ENCODE measurements around the gene ARMH3.

The ARMH3 gene

GRCh38 chr10:101848408-101848807 lies 207.6 kb downstream of the ARMH3 start:
- peak; percentile 45 to 59 for DNase-seq

DNA sequence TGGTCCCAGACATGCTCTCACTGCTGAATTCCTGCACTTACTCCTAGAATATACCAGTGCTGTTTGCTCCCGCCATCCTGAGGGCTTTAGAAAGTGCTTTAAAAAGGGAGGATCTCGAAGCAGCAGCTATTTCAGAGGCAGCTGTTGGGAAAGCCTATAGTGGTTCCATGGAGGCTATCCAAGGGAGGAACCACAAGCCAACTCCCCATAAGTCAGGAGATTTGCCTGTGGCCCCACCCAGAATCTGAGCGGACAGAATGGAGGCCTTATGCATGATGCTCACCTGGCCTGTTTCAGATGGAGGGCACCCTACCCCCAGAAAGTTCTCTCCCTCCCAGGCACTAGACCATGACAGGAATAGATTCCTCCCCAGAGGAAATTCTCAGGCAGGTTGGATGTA lies 210.1 kb downstream of the ARMH3 start:
- no peak for DNase-seq

GRCh38 chr10:101843032-101844021 lies 212.6 kb downstream of the ARMH3 start, which contains the start of gene KCNIP2:
Gene KCNIP2 (minus strand): TSS chr10:101843800. CDS start chr10:101843568, 232 bp downstream.
- DNase-seq = peak in 1 of 2 donors; percentile 16

GRCh38 chr10:101841826-101842225 lies 214.1 kb downstream of the ARMH3 start:
- DNase-seq = no peak

- DNase-seq = peak; percentile 57 to 88
Measured at GRCh38 chr10:101840741-101841453, 215.1 kb downstream of the ARMH3 start.

- no peak for DNase-seq
Measured at GRCh38 chr10:101840102-101840684, 215.8 kb downstream of the ARMH3 start.

GRCh38 chr10:101839416-101840063 lies 216.4 kb downstream of the ARMH3 start:
- DNase-seq = peak in 1 of 2 donors; percentile 66

DNA sequence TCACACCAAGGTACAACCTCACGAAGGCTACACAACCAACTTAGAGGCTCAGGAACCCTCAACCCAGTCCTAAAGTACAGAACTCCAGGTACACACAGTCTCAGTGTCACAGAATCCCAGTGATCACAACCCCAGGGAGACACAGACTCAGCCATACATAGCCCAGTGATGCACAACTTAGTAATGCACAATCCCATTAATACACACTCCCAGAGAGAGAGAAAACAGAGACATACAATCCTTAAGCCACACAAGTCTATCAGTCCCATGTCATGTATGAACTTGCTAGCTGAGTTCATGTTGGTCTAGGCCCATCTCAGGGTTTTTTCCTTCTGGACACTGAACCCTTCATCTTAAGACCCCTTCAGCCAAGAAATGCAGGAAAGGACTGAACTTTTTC lies 217.0 kb downstream of the ARMH3 start:
- no peak for DNase-seq

GRCh38 chr10:101838416-101838970 lies 217.5 kb downstream of the ARMH3 start:
- no peak for DNase-seq

DNA sequence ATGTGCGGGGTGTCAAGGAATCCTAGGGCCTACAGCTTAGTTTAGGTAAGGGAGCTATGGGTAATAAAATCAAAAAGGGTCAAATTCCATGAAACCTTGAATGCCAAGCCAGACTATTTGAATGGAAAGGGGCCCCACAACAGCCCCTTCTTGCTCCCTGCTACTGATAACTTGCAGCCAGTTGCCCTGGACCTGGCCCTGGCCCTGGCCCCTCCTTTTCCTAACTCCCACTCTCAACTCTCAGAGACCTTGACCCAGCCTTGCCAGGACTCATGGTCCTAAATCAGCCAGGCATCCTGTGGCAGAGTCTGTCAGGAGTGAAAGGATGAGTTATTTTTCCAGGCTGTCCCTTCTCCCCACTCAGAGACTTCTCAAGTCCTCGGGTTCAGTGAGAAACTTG lies 218.2 kb downstream of the ARMH3 start:
- DNase-seq = no peak

- DNase-seq = no peak
Measured at GRCh38 chr10:101835362-101835761, 220.6 kb downstream of the ARMH3 start.

DNA sequence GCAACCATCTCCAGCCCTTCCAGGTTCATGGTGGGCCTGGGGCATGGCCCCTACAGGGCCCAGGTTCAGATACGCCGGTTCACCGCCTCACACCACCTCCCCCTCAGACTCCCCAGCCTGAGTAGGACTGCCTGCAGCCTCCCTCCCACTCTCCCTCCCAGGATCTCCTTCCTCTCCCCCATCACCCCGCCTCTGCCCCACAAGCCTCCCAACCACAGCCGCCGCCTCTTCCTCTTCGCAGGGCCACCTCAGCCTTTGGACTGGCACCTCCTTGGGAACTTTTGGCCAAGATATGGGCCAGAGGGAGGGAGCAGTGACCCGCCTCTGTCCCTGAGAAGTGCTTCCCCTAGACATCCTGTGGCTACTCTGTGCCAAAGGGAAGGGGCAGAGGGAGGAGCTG lies 221.6 kb downstream of the ARMH3 start:
- DNase-seq = peak; percentile 67

GRCh38 chr10:101833466-101833865 lies 222.5 kb downstream of the ARMH3 start:
- no peak for DNase-seq

DNA sequence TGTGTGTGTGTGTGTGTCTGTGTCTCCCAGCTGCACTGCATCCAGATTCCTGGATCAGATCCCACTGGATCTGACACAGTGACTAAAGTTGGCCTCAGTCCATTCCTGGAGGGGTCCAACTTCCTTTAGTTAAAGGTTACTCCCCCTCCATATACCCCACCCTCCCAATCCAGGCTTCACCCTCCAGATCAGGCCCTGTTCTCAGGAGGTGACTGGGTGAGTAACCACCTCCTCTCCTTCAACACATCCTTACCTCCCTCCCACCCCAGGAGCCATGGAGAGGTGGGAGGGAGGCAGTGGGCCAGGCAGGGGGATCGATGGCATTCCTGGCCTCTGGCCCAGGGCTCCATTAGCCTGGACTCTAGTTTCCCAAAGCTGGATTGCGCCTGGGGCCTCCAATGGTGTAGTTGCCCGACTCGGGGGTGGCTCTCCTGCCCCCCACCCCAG lies 223.6 kb downstream of the ARMH3 start:
- no peak for DNase-seq

GRCh38 chr10:101831169-101831811 lies 224.7 kb downstream of the ARMH3 start:
- no peak for DNase-seq

GRCh38 chr10:101830322-101831168 lies 225.4 kb downstream of the ARMH3 start:
- DNase-seq = peak; percentile 58 to 80

DNA sequence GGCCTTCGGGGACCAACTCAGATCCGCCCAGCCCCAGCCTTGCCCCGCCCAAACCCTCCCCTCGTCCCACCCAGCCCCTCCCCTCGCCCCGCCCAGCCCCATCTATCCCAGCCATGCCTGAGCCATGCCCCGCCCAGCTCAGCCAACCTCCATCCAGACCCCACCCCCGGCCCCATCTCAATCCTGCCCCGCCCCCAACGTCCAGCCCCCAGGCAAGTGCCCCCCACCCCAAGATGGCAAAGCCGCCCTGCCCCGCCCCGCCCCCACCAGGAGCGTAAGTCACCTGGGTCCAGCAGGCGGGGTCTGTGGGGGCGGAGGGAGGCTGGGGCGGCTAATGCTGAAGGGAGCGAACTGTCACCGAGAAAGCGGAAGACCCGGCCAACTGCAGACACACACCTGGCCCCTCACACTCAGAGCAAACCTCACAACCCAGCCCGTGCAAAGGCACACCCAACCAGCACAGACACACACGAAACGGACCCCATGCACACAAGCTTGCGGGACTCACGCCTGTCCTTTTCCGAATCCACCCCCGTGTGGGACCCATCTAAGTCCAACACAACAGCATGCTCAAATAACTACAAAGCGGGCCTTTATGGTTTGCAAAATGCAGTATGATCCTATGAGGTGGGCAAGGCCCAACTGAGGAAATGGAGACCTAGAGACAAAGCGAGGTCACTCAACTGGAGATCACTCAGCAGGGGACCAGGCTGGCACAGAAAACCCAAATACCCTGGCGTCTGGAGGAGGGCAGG lies 226.2 kb downstream of the ARMH3 start:
- no peak for DNase-seq

GRCh38 chr10:101828766-101829551 lies 227.0 kb downstream of the ARMH3 start:
- DNase-seq = no peak

GRCh38 chr10:101827919-101828600 lies 227.9 kb downstream of the ARMH3 start:
- DNase-seq = no peak
